HG03066 (cell line): ENCODE data around the gene SWAP70.
"Not testable (repeated sequence)": the region's sequence is repeated elsewhere in the genome, so short reads cannot be mapped to it uniquely, and the experiment has no call there.

Experiments
- ATAC-seq: cut with Tn5 transposase; IDR thresholded peaks from one replicate; pipeline ENCODE4 v1.9.1; 2021; ENCODE audit warnings: low read depth; ENCODE audit not compliant: unreplicated experiment

The SWAP70 gene

DNA sequence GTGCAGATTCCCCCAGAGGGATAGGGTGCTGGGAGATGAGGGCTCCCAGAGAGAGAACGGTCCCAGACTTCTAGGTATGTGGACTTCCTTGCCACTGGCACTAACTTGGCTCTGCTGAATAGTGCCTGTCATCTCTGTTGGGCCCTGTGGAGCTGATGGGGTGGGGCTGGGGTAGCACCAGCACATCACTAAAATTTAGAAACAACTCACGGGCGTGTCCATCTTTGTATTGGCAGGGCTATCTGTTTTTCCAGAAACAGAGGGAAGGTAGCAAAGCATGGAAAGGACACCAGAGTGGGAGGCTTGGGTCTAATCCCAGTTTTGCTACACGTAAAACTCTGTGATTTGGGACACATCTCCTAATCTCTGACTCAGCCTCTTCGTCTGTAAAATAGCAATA is 25.8 kb downstream of the SWAP70 start:
- no peak for ATAC-seq

DNA sequence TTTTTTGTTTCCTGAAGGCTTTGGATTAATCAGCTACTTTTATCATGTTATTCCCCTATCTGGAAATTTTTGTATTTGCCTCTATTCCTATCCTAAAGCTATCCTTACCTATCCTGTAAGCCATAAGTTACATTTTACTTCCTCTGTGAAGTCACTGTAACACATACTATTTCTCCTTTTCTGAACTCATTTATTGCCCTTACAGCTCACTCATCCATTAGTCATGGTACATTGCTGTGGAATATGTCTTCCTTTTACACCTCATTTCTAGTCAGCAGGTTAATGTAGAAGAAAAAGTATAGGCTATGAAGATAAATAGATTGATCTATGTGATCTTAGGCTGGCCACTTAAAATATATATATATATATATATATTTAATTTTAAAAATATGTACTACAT is 28.0 kb downstream of the SWAP70 start:
- ATAC-seq = no peak

DNA sequence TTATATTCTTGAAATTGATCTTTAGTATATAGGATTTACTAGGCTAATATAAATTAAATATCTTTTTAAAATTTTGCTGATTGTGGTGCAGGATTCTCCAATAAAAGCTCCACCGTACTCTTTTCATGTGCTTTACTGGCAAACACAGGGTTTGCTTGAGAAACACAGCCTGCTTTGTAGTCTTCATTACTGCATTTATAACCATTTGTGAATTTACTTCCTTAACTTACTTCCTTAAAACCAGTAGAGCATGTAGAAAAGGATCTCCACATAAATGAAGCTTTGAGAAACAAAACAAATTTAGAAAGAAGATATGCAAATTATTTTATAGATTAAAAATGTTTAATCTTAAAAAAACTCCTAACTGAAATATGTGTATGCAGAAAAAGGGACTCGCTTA is 28.8 kb downstream of the SWAP70 start:
- no peak for ATAC-seq

DNA sequence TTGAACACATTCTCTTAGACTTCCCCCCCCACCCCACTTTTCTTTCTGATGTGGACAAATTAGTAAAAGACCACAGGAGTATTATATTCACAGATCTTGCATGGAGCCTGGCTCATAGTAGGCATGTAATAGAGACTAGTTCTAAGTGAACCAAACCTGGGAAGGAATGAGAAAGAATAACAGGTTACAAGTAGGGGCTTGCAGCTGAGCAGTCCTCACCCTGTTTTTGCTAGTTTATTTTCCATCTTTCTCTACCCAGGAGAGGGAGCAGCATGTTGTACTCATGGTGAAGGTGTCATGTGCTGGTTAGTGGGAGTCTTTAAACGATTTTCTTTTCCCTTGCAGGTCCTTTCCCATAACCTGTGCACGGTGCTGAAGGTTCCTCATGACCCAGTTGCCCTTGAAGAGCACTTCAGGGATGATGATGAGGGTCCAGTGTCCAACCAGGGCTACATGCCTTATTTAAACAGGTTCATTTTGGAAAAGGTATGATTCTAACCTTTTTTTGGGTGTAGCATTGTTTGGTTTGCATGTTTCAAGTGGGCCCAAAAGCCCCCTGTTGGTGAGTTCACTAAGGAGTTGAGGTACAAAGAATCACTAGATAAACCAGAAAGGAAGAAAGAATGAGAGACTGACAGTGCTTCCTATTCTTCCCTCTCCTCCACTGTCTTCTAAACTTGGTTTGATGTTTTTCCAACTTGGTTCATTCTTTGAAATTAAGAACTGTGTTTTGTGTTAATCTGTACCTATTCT is 30.1 kb downstream of the SWAP70 start:
- no peak for ATAC-seq

DNA sequence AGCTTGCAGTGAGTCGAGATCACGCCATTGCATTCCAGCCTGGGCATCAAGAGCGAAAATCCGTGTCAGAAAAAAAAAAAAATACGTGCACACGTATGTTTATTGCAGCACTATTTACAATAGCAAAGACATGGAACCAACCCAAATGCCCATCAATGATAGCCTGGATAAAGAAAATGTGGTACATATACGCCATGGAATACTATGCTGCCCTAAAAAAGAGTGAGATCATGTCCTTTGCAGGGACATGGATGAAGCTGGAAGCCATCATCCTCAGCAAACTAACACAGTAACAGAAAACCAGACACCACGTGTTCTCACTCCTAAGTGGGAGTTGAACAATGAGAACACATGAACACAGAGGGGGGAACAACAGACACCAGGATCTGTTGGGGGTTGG is 31.4 kb downstream of the SWAP70 start:
- ATAC-seq = not testable (repeated sequence)

DNA sequence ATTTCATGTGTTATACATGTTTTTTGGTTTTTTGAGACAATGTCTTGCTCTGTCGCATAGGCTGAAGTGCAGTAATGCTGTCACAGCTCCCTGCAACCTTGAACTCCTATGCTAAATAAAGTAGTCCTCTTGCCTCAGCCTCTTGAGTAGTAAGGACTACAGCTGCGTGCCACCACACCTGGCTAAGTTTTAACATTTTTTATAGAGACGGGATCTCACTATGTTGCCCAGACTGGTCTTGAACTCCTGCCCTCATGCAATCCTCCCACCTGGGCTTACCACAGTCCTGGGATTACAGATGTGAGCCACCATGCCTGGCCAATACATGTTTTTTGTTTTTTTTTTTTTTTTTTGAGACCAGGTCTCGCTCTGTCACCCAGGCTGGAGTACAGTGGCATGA is 33.9 kb downstream of the SWAP70 start:
- no peak for ATAC-seq

DNA sequence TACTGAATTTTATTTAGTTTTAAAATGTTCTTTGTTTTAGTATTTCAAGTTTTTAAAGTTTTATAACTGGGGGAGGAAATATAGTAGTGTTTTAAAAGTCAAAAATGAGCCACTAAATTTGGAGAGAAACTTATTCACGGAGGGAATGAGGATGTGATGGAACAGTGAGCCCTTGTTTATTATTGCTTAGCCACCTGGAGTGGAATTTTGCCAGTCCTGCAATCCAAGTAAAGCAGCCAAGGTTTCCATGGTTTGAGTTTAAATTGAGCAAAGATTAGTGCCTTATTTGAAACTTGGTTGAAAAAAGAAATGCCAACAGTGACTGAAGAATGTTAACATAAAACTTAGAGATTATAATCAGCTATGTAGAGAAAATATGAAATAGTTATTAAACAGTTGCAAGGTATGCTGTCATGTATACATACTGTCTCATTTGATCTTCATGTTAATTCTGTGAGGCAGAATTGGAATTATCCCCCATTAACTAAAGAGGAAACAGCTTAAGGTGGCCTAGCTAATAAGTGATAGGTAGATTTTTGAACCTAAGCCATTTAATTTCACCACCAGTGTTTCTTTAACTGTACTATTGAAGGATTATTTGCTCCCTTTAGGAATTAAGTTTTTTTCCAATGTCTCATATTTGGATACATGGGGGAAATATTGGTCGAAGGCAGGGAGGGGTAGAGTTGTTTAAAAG is 36.4 kb downstream of the SWAP70 start:
- no peak for ATAC-seq

DNA sequence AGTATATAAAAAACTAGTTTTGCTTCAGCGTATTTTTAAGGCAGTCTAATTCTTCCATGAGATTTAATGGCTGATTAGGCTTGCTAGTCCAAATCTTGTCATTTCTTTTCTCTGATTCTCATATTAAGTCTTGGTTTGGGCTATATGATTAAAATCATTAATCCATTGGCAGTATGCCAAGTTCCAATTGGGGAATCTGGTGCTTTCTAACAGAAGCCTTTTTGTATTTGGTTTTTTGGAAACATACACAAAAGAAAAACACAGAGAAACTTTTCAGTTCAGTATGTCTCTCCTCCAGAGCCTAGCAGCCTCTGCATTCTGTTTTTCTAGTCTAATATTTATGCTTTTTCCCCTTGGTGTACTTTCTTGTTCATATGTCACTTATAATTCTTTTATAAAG is 37.9 kb downstream of the SWAP70 start:
- no peak for ATAC-seq

DNA sequence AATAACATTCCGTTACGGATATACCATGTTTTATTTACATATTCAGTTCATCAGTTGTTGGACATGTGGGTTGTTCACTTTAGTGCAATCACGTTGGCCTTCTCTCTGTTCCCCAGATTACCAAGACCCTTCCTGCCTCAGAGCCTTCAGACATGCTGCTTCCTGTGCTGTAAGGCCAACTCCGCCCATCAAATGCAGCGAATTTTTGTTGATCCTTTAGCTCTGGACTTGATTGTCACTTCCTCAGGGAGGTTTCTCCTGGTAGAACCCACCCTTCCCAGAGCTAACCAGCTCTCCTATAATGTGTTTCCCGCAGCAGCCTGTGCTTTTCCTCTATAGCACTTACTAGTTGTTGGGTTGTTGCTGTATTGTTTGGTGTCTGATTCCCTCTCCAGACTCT is 39.4 kb downstream of the SWAP70 start:
- ATAC-seq = no peak

DNA sequence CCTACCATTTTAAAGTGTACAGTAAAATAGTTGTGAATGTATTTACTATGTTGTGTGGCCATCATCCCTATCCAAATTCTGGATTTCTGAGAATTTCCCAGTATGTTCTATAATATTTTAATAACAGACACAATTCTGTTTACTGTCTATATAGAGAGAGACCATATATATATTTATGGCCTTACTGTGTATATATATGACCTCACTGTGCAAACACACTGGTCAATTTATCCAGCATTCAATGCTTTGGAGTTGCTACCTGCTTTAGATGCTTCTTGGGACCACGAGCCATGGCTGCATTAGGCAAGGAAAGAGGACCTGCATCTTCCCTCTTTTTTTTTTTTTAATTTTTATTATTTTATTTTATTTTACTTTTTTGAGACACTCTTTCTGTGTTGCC is 40.2 kb downstream of the SWAP70 start:
- no peak for ATAC-seq

DNA sequence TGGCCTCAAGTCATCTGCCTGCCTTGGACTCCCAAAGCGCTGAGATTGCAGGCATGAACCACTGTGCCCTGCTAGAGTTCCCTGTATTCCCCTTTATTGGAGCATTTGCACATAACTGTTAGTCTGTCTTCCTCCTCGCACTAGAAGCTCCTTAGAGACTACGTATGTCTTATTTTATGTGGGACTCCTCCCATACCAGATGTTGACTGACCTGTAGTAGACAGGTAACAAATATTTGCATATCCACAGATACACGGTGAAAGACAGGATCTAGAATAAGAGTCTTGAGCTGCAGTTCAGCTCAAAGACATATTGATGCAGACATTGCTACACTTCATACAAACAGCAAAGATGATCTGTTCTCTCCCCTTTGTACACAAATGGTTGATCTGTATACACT is 40.7 kb downstream of the SWAP70 start:
- ATAC-seq = no peak

DNA sequence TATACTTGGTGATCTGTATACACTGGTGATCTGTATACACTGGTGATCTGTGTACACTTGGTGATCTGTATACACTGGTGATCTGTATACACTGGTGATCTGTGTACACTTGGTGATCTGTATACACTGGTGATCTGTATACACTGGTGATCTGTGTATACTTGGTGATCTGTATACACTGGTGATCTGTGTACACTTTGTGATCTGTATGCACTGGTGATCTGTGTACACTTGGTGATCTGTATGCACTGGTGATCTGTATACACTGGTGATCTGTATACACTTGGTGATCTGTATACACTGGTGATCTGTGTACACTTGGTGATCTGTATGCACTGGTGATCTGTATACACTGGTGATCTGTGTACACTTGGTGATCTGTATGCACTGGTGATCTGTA is 41.5 kb downstream of the SWAP70 start:
- not testable (repeated sequence) for ATAC-seq

DNA sequence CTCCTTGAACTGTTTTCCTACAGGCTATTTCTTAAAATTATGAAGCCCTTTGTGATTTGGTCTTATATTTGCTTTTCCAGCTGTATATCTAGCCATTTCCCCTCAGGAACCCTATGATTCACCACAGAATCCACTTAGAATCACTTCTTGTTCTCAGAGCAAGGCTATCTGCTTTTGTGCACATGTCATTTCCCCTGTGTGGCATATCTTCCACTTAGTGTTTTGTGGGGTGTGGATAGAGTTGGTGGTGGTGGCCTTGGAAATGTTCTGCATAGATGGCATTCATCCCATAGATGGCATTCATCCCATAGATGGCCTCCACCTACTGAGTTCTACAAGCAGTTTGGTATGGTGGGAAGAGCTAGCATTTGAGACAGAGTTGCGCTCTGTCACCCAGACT is 44.7 kb downstream of the SWAP70 start:
- no peak for ATAC-seq

DNA sequence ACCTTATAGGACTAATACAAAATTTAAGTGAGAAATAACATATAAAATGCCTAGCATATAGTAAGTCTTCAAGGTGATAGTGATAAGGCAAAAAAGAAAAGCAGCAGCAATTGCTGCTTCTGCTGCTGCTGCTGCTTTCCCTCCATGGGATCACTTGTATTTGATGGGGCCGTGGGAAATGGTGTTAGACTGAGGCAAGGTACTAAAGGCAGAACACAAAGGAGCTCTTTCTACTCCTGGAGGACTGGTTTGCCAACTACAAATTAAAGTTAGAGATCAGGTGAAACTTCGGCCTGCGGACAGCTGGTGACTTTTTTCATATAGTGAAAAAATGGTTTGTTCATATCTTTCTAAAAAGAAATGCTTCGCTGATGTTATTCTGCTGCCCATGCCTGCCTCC is 46.3 kb downstream of the SWAP70 start:
- no peak for ATAC-seq

DNA sequence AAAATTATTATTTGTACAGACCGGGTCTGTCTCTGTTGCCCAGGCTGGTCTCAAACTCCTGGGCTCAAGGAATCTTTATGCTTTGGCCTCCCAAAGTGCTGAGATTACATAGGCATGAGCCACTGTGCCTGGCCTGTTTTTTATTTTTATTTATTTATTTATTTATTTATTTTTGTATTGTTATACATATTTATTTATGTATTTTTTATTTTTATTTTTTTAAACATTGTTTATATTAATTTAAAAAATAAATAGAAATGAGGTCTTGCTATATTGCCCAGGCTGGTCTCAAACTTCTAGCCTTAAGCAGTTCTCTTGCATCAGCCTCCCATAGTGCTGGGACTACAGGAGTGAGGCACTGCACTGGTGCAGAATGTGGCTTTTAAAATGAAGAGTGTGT is 47.0 kb downstream of the SWAP70 start:
- no peak for ATAC-seq

DNA sequence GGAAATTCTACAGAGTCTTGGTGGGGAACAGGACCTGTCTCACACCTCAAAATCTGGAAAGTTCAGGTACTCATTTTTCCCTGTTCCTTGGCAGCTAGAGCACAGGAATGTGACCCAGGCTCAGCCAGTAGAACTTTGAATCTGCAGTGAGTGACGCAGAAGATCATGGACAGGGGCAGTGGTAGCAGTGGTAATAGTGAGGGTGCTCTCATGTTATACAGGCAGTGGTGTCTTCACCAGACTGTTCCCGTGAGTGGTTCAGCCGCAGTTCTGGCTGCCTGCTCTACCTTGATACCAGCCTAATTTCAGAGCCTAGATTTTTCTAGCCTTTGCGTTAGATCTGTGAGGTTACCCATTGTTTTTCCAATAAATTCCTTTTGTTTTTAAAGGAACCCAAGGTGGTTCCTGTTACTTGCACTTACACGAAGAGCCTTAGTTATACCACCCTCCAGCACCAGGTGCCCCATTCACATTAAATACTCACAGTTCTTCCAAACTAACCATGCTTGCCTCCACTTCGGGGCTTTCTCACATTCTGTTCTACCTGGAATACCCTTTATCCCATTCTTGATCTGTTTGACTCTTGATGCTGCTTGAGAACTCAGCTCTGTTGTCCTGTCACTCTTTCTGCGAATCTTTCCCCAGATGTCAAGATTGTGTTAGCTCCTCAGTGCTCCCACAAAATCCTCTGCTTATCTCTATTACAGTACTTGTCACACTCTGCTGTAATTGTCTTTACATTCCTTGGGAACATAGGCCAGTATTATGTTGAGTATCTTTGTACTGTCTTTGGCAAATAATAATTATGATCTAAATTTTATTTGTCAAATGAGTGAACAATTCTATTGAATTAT is 47.8 kb downstream of the SWAP70 start:
- no peak for ATAC-seq

DNA sequence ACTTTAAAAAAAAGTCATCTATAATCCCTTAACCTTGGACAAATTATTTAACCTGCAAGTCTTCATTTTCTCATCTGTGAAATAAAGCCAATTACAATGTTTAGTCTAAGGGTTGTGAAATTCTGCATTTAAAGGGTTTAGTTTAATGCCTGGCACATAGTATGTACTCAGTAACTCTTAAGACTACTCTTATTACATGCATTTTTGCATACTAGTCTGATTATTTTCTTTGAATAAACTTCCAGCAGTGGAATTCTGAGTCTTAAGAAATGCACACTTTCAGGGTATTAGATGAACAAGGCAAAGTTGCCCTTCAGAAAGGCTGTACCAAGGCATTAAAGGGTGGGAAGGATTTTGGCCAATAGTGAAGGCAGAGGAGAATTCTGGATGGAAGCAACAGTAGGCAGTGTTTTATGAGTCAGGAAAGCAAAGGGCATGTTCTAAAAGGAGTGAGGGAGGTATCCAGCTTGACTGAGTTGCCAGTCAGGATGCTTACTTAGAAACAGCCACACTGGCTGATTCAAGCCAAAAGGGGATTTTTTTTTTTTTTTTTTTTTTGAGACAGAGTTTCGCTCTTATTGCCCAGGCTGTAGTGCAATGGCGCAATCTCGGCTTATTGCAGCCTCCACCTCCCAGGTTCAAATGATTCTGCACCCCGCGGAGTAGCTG is 50.5 kb downstream of the SWAP70 start:
- ATAC-seq = no peak

DNA sequence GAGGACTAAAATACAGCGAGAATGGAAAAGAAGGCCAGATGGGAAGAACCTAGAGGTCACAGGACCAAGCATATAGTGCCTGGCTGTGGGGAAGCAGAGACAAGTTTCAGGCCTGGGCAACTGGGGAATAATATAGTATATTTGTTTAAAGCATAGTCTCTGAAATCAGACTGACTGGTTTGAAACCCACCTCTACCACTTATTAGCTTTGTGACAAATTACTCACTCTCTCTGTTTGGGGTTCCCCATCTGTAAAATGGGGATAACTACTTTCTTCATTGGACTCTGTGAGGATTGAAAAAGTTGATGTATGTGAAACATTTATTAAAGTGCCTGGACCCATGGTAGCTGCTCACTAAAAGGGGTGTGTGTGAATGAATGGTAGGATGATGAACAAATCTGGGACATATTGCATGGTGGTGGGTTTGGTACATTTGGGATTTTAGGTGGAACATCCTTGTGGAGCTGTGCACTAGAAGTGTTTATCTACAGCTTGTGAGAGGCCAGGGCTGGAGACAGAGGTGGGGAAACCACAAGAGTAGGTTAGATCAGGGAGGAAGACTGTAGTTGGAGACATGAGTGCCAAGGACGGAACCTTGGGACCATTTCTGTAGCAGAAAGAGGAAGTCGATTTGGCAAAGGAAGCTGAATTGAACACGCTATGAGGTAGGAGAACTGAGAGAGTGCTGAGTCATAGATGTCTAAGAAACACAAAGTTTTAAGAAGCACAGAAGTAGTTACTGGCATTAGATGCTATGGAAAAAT is 52.6 kb downstream of the SWAP70 start:
- peak; percentile 78 for ATAC-seq

DNA sequence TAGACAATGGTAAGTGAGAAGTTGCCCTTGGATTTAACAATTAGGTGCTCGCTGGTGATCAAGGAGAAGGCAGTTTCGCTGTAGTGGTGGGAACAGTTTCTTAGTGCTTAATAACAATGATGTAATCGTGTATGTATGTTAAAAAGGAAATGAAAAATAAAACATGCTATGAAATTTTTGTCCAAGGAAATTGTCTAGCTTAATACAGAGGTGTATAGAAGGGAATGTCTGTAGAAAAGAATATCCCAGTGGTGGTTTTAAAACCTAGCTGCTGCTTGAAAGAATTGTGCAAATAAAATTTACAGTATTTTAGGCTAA is 53.1 kb downstream of the SWAP70 start:
- no peak for ATAC-seq

DNA sequence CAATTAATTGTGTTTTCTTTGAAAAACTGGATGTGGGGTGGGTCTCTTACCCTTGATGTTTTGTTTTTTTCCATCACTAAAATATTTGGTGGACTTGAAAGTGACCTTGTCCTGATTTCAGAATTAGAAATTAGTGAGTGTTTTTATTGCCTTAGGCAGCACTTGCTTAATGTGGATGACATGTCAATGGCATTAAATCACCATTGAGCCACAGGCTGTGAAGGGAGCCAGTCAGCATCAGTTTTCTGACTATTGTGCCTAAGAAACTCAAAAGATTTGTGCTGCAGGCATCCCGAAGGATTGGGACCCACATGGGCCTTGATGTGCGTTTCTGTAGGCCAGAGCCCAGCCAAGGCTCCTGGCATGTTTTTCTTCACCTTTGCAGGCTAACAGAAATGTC is 53.8 kb downstream of the SWAP70 start:
- no peak for ATAC-seq
